SK-N-SH treated with all-trans-retinoic acid at 6 μM for 48 hours (cell line): ENCODE results near the gene AIG1.

ENCODE experiments used
- ATAC-seq: fragments of 200-7000 bp; cut with Tn5 transposase; 3 replicates; pipeline ENCODE4 v1.9.1; 2020; ENCODE audit warnings: mild to moderate bottlenecking, moderate library complexity
- ARNTL ChIP-seq: fragments of 450-650 bp; formaldehyde crosslinking; IDR thresholded peaks from 2 replicates; pipeline ENCODE4 v1.5.0; 2020; ENCODE audit warnings: low read depth, mild to moderate bottlenecking, moderate library complexity, borderline replicate concordance
- CREB5 ChIP-seq: fragments of 250-450 bp; sonication (Bioruptor Pico); IDR thresholded peaks from 2 replicates; pipeline ENCODE4 v1.5.1; 2020; ENCODE audit warnings: low read depth, mild to moderate bottlenecking, moderate library complexity
- CSDC2 ChIP-seq: fragments of 250-450 bp; sonication (Bioruptor Pico); IDR thresholded peaks from 2 replicates; pipeline ENCODE4 v1.5.0; 2020; ENCODE audit warnings: mild to moderate bottlenecking, moderate library complexity
- CSRNP3 ChIP-seq: fragments of 250-450 bp; sonication (Bioruptor Pico); IDR thresholded peaks from 2 replicates; pipeline ENCODE4 v1.5.1; 2021; ENCODE audit warnings: mild to moderate bottlenecking, moderate library complexity
- GLIS3 ChIP-seq: fragments of 250-450 bp; sonication (Bioruptor Pico); IDR thresholded peaks from 2 replicates; pipeline ENCODE4 v1.5.0; 2020; ENCODE audit warnings: mild to moderate bottlenecking, moderate library complexity
- ISL1 ChIP-seq: fragments of 250-450 bp; sonication (Bioruptor Pico); IDR thresholded peaks from 2 replicates; pipeline ENCODE4 v2.1.2; 2022; ENCODE audit warnings: mild to moderate bottlenecking, moderate library complexity
- OSR1 ChIP-seq: fragments of 250-450 bp; sonication (Bioruptor Pico); IDR thresholded peaks from 2 replicates; pipeline ENCODE4 v1.8.0; 2022; ENCODE audit warnings: moderate library complexity, mild to moderate bottlenecking, inconsistent platforms
- PATZ1 ChIP-seq: fragments of 250-450 bp; sonication (Bioruptor Pico); IDR thresholded peaks from 2 replicates; pipeline ENCODE4 v1.8.0; 2020; ENCODE audit warnings: mild to moderate bottlenecking, moderate library complexity, borderline replicate concordance
- POU6F1 ChIP-seq: fragments of 250-450 bp; sonication (Bioruptor Pico); IDR thresholded peaks from 2 replicates; pipeline ENCODE4 v1.8.0; 2021; ENCODE audit warnings: low read depth, mild to moderate bottlenecking, moderate library complexity, borderline replicate concordance
- PPARA ChIP-seq: fragments of 250-450 bp; sonication (Bioruptor Pico); IDR thresholded peaks from 2 replicates; pipeline ENCODE4 v1.5.0; 2020; ENCODE audit warnings: mild to moderate bottlenecking, borderline replicate concordance
- RARB ChIP-seq: fragments of 250-450 bp; sonication (Bioruptor Pico); IDR thresholded peaks from 2 replicates; pipeline ENCODE4 v1.8.0; 2021; ENCODE audit warnings: mild to moderate bottlenecking, moderate library complexity
- SNAI2 ChIP-seq: fragments of 250-450 bp; sonication (Bioruptor Pico); IDR thresholded peaks from 2 replicates; pipeline ENCODE4 v1.5.0; 2020; ENCODE audit warnings: mild to moderate bottlenecking, moderate library complexity
- TCF4 ChIP-seq: fragments of 250-450 bp; sonication (Bioruptor Pico); IDR thresholded peaks from 2 replicates; pipeline ENCODE4 v1.8.0; 2021; ENCODE audit warnings: mild to moderate bottlenecking, moderate library complexity, borderline replicate concordance
- TOX ChIP-seq: fragments of 250-450 bp; sonication (Bioruptor Pico); IDR thresholded peaks from 2 replicates; pipeline ENCODE4 v1.8.0; 2021; ENCODE audit warnings: mild to moderate bottlenecking, moderate library complexity, borderline replicate concordance
- TSHZ2 ChIP-seq: fragments of 250-450 bp; sonication (Bioruptor Pico); IDR thresholded peaks from 2 replicates; pipeline ENCODE4 v1.5.0; 2020; ENCODE audit warnings: mild to moderate bottlenecking, moderate library complexity
- ZC3H10 ChIP-seq: fragments of 250-450 bp; sonication (Bioruptor Pico); IDR thresholded peaks from 2 replicates; pipeline ENCODE4 v1.5.1; 2021; ENCODE audit warnings: mild to moderate bottlenecking, moderate library complexity
- ZFP3 ChIP-seq: fragments of 250-450 bp; sonication (Bioruptor Pico); IDR thresholded peaks from 2 replicates; pipeline ENCODE4 v1.5.0; 2020; ENCODE audit warnings: mild to moderate bottlenecking, moderate library complexity
- ZFP30 ChIP-seq: fragments of 450-650 bp; formaldehyde crosslinking; IDR thresholded peaks from 2 replicates; pipeline ENCODE4 v1.5.0; 2022; ENCODE audit warnings: mild to moderate bottlenecking, moderate library complexity
- ZNF565 ChIP-seq: fragments of 450-650 bp; formaldehyde crosslinking; conservative IDR thresholded peaks from 2 replicates; pipeline ENCODE4 v1.5.0; 2020; ENCODE audit warnings: low read depth, mild to moderate bottlenecking, moderate library complexity
- ZNF70 ChIP-seq: fragments of 450-650 bp; formaldehyde crosslinking; IDR thresholded peaks from 2 replicates; pipeline ENCODE4 v1.5.0; 2020; ENCODE audit warnings: mild to moderate bottlenecking, moderate library complexity

Gene AIG1

GRCh38 chr6:143103916-143104315 lies 43.2 kb downstream of the AIG1 start:
- ATAC-seq = no peak
- TF ChIP-seq CSRNP3 (no peak), ZFP30 (no peak), ZNF70 (CRISPR knock-in tag) (no peak), GLIS3 (CRISPR knock-in tag) (no peak), TCF4 (no peak), OSR1 (CRISPR knock-in tag) (no peak), CSDC2 (CRISPR knock-in tag) (no peak), ZC3H10 (CRISPR knock-in tag) (no peak), ISL1 (CRISPR knock-in tag) (no peak), TSHZ2 (CRISPR knock-in tag) (no peak), SNAI2 (CRISPR knock-in tag) (no peak)

- no peak for ATAC-seq
- no peak for TF ChIP-seq CSRNP3
- TF ChIP-seq SNAI2 (CRISPR knock-in tag) = no peak
These were observed 46.8 kb downstream of the AIG1 start for GRCh38 chr6:143107440-143107839.

- no peak for ATAC-seq
- no peak for TF ChIP-seq GLIS3 (CRISPR knock-in tag)
- no peak for TF ChIP-seq ZNF565
- TF ChIP-seq OSR1 (CRISPR knock-in tag) = no peak
- TF ChIP-seq ZFP3 = no peak
- TF ChIP-seq ZNF70 (CRISPR knock-in tag) = no peak
- no peak for TF ChIP-seq ARNTL
- no peak for TF ChIP-seq PATZ1 (CRISPR knock-in tag)
- no peak for TF ChIP-seq ZC3H10 (CRISPR knock-in tag)
- no peak for TF ChIP-seq CSDC2 (CRISPR knock-in tag)
- TF ChIP-seq PPARA (CRISPR knock-in tag) = no peak
- TF ChIP-seq ISL1 (CRISPR knock-in tag) = no peak
- no peak for TF ChIP-seq POU6F1 (CRISPR knock-in tag)
- TF ChIP-seq TOX (CRISPR knock-in tag) = no peak
- TF ChIP-seq TCF4 = no peak
- no peak for TF ChIP-seq RARB (CRISPR knock-in tag)
- TF ChIP-seq CSRNP3 = no peak
- TF ChIP-seq CREB5 = no peak
These were observed 47.4 kb downstream of the AIG1 start for GRCh38 chr6:143107911-143108761.
